Measurements from ENCODE around the gene ACO2. TPM values are rescaled to one million over a fixed set of nuclear protein-coding genes. Genes with fewer than 3 reads are reported as not detected.
A peak's percentile ranks its signal among the peaks of the same experiment; 100 is the strongest.

ACO2 gene
- total and polyA plus RNA-seq, 2 of the 13 experiments (the other 11 are each of a cell fraction or from before 2014, with no cell fraction given), result 19.2 to 45.6 TPM

DNA sequence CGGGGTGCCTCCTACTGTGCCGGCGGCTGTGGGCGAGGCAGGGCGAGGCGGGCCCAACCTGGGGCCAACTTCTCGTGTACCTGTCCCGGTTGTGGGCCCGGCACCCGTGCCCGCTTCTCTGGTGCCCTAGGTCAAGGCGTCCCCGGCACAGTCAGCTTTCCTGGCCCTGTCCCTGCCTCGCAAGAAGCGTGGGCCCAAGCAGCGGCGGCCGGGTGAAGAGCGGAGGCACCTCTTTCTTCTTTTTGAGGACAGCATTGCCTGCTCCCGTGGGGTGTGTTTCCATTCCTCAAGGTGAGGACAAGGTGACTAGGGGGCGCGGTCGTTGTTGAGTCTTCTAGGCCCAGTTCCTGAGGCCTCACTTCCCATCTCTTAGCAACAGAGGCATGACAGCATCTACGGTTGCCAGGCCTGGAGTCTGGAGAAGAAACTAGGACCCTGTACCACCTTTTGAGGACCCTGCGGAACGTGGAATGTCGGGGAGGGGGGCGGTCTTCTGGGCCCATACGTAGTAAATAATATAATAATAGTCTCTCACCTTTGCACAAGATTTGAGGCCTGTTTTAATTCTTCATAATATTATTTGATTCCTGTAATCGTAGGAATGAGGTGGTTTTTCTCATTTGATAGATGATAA, 418 bp downstream of the ACO2 start (continued):
- TF ChIP-seq ZNF563 (CRISPR knock-in tag; IDR thresholded peaks at IDR 0.05) (no peak), TARDBP (CRISPR knock-in tag; IDR thresholded peaks at IDR 0.05) (no peak), ZHX2 (IDR thresholded peaks at IDR 0.05; ENCODE audit: low read depth) (no peak), ZHX2 (CRISPR knock-in tag; IDR thresholded peaks at IDR 0.05; ENCODE audit: borderline replicate concordance) (no peak), ZNF749 (CRISPR knock-in tag; IDR thresholded peaks at IDR 0.05; ENCODE audit: borderline replicate concordance) (no peak), DNMT3B (CRISPR knock-in tag; conservative IDR thresholded peaks at IDR 0.05) (no peak), GATAD1 (CRISPR knock-in tag; IDR thresholded peaks at IDR 0.05) (peak; percentile 77), ZSCAN29 (CRISPR knock-in tag; conservative IDR thresholded peaks at IDR 0.05) (0 out of 2 replicates have a peak, but pooled peaks have one; percentile 52), PTBP1 (IDR thresholded peaks at IDR 0.05; ENCODE audit: low read depth, low read length, poor library complexity, severe bottlenecking) (no peak), ZNF747 (CRISPR knock-in tag; IDR thresholded peaks at IDR 0.05; ENCODE audit: borderline replicate concordance) (no peak), TFDP1 (CRISPR knock-in tag; IDR thresholded peaks at IDR 0.05; ENCODE audit: borderline replicate concordance) (no peak), SMC3 (IDR thresholded peaks at IDR 0.05; ENCODE audit: low read length) (no peak), DDIT3 (CRISPR knock-in tag; IDR thresholded peaks at IDR 0.05) (no peak), ZNF674 (CRISPR knock-in tag; IDR thresholded peaks at IDR 0.05; ENCODE audit: low read depth) (0 out of 2 replicates have a peak, but pooled peaks have one; percentile 48), GLMP (CRISPR knock-in tag; IDR thresholded peaks at IDR 0.05; ENCODE audit: borderline replicate concordance) (no peak), HNRNPUL1 (IDR thresholded peaks at IDR 0.05; ENCODE audit: low read depth, low read length) (no peak), ZNF326 (CRISPR knock-in tag; IDR thresholded peaks at IDR 0.05; ENCODE audit: borderline replicate concordance) (no peak), MXD3 (CRISPR knock-in tag; IDR thresholded peaks at IDR 0.05) (no peak), SRY (CRISPR knock-in tag; IDR thresholded peaks at IDR 0.05) (0 out of 2 replicates have a peak, but pooled peaks have one; percentile 68), MATR3 (CRISPR knock-in tag; IDR thresholded peaks at IDR 0.05) (no peak), ZFX (CRISPR knock-in tag; IDR thresholded peaks at IDR 0.05; ENCODE audit: low read depth) (peak; percentile 81)

Data from HepG2 (cell line).